ENCODE data around the gene KHNYN. TPM values are rescaled to one million over a fixed set of nuclear protein-coding genes. Genes with fewer than 3 reads are reported as not detected.
"Not testable (repeated sequence)": the region's sequence is repeated elsewhere in the genome, so short reads cannot be mapped to it uniquely, and the experiment has no call there.

Gene KHNYN
- total RNA-seq, 3 donors from 2014 or later, result 85.9 to 102 (median 86.9) TPM

- TF ChIP-seq CTCF (IDR thresholded peaks at IDR 0.05), result no peak
- no peaks in the 10 kb centered on the region for H3K9me3 ChIP-seq
- H3K36me3 ChIP-seq (ENCODE audit: low read depth), result no peaks in the 10 kb centered on the region
- no peak overlapping the region for H3K4me3 ChIP-seq
- intact Hi-C loops (cut with DNase I, micrococcal nuclease), result no loop called here
- DNase-seq, result no peak
- no peaks in the 10 kb centered on the region for H3K4me1 ChIP-seq (ENCODE audit: low read depth)
- ATAC-seq, result no peak
Observed at GRCh38 chr14:24473211-24473610, 43.5 kb downstream of the KHNYN start.

DNA sequence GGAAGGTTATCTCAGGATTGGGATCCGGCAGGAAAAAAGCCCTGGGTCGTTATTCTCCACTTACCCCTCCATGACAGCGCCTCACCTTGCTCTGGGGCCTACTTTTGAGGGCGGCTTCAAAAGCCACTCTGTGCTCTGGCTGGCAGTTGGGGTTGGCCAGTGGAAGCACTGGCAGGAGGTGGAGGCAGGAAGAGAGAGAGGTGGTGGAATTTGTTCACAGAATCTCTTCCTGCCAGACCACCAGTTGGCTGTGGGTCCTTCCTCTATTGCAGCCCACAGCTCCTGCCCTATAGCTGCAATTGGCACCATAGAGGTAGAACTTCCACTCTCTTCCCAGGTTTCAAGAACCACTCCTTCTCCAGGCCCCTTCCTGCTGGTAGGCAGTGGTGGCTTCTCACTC, 45.5 kb downstream of the KHNYN start:
- H3K36me3 ChIP-seq (ENCODE audit: low read depth), result no peaks in the 10 kb centered on the region
- TF ChIP-seq CTCF (IDR thresholded peaks at IDR 0.05), result no peak
- H3K9me3 ChIP-seq, result no peaks in the 10 kb centered on the region
- no peak overlapping the region for H3K4me3 ChIP-seq
- no peaks in the 10 kb centered on the region for H3K4me1 ChIP-seq (ENCODE audit: low read depth)
- intact Hi-C loops (cut with DNase I, micrococcal nuclease), result no loop called here
- ATAC-seq, result no peak
- no peak for DNase-seq

DNA sequence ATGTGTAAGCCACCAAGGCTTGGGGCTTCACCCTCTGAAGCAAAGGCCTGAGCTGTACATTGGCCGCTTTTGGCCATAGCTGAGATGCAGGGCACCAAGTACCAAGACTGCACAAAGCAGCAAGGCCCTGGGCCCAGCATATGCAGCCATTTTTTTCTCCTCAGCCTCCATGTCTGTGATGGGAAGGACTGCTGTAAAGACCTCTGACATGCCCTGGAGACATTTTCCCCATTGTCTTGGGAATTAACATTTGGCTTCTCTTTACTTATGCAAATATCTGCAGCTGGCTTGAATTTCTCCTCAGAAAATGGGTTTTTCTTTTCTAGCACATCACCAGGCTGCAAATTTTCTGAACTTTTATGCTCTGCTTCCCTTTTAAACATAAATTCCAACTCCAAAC, 50.2 kb downstream of the KHNYN start:
- intact Hi-C loops (cut with DNase I, micrococcal nuclease); H3K36me3 ChIP-seq (ENCODE audit: low read depth); DNase-seq: not testable (repeated sequence)

GRCh38 chr14:24481622-24482324, 52.0 kb downstream of the KHNYN start:
- Histone ChIP-seq H3K4me1 (ENCODE audit: low read depth) (no peaks in the 10 kb centered on the region), H3K9me3 (no peaks in the 10 kb centered on the region), H3K36me3 (ENCODE audit: low read depth) (no peaks in the 10 kb centered on the region), H3K4me3 (no peak overlapping the region)
- TF ChIP-seq CTCF (IDR thresholded peaks at IDR 0.05), result peak; percentile 31
- ATAC-seq (peak; percentile 98), DNase-seq (peak; percentile 70 to 77 (median 70))
- intact Hi-C loops (cut with DNase I, micrococcal nuclease), result no loop called here

More for the DNA sequence above, 50.2 kb downstream of the KHNYN start:
- H3K4me1 ChIP-seq (ENCODE audit: low read depth); H3K9me3 ChIP-seq; H3K4me3 ChIP-seq; ATAC-seq: not testable (repeated sequence)

GRCh38 chr14:24482699-24483303, 53.0 kb downstream of the KHNYN start:
- DNase-seq; H3K36me3 ChIP-seq (ENCODE audit: low read depth); H3K4me3 ChIP-seq; H3K4me1 ChIP-seq (ENCODE audit: low read depth); H3K9me3 ChIP-seq; ATAC-seq; intact Hi-C loops (cut with DNase I, micrococcal nuclease): not testable (repeated sequence)

DNA sequence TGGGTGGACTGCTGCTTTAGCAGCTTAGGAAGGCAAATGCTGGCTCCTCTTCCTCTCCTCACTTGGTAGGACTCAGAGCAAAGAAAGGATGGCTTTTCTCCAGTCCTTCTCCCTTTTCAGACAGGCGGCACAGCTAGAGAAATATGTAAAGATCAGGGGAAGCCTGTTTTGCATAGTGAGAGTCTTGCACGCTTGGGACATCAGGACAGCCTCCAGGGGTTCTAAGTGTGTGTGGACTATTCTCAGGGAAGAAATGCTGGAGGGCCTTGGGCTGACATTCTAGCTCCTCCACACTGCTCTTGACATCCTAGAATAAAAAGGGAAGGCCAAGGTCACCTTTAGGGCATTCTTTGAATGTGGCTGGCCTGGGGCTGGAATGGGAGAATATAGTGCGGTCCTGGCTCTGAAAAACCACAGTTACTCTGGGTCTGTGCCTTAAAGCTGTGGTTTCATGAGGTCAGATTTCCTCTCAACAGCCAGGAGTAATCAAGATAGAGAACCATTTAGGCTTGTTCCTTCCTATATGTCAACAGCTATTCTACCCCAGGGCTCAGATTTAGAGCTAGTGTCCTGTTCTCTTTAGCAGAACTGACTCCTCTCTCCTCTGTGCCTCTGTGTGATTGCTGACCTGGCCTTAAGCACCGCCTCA, 54.0 kb downstream of the KHNYN start:
- DNase-seq (no peak), ATAC-seq (peak; percentile 49)
- intact Hi-C loops (cut with DNase I, micrococcal nuclease), result no loop called here
- no peaks in the 10 kb centered on the region for H3K4me1 ChIP-seq (ENCODE audit: low read depth)
- no peak overlapping the region for H3K4me3 ChIP-seq
- no peak for TF ChIP-seq CTCF (IDR thresholded peaks at IDR 0.05)
- H3K36me3 ChIP-seq (ENCODE audit: low read depth), result no peaks in the 10 kb centered on the region
- no peaks in the 10 kb centered on the region for H3K9me3 ChIP-seq

Other genes with a start within 250 kb of the KHNYN start
- 10 to 100 TPM; 23.2 to 29.3 (median 26.8) TPM for gene IPO4, start 241.1 kb upstream of the KHNYN start, total RNA-seq
- 10 to 100 TPM; 41.7 to 49.1 (median 47.1) TPM for gene TM9SF1, start 234.5 kb upstream of the KHNYN start, total RNA-seq
- gene TSSK4, start 224.3 kb upstream of the KHNYN start, total RNA-seq, result under 1 TPM in 2 of 3 donors, not detected in 1; 0.36 to 0.82 TPM
- 10 to 100 TPM; 47.6 to 67.8 (median 49.5) TPM for gene CHMP4A, start 216.5 kb upstream of the KHNYN start, total RNA-seq
- 10 to 100 TPM; 11.1 to 14.8 (median 13.2) TPM for gene MDP1, start 213.9 kb upstream of the KHNYN start, total RNA-seq
- gene NEDD8, start 197.6 kb upstream of the KHNYN start, total RNA-seq, result 100 to 1,000 TPM; 108 to 150 (median 131) TPM
- 10 to 100 TPM; 59.7 to 83.5 (median 61.6) TPM for gene GMPR2, start 197.0 kb upstream of the KHNYN start, total RNA-seq
- gene TINF2, start 187.3 kb upstream of the KHNYN start, total RNA-seq, result 10 to 100 TPM; 51.5 to 64.8 (median 58.4) TPM
- 1 to 10 TPM; 2.2 to 3.3 (median 2.4) TPM for gene TGM1, start 166.8 kb upstream of the KHNYN start, total RNA-seq
- gene RABGGTA, start 158.4 kb upstream of the KHNYN start, total RNA-seq, result 10 to 100 TPM; 31.6 to 52.9 (median 41.3) TPM
- gene DHRS1, start 130.2 kb upstream of the KHNYN start, total RNA-seq, result 10 to 100 TPM; 30.6 to 56.9 (median 54.9) TPM
- gene NOP9, start 130.1 kb upstream of the KHNYN start, total RNA-seq, result 10 to 100 TPM; 24.1 to 29.2 (median 29.1) TPM
- 10 to 100 TPM in 2 of 3 donors, 1 to 10 TPM in 1; 8.5 to 15.8 (median 12.1) TPM for gene CIDEB, start 122.0 kb upstream of the KHNYN start, total RNA-seq
- gene LTB4R2, start 119.8 kb upstream of the KHNYN start, total RNA-seq, result 1 to 10 TPM; 3.7 to 6.3 (median 5.0) TPM
- 1 to 10 TPM; 3.4 to 6.1 (median 3.8) TPM for gene LTB4R, start 118.5 kb upstream of the KHNYN start, total RNA-seq
- 10 to 100 TPM; 13.9 to 23.5 (median 20.7) TPM for gene ADCY4, start 94.9 kb upstream of the KHNYN start, total RNA-seq
- 10 to 100 TPM; 40.6 to 99.9 (median 71.7) TPM for gene RIPK3, start 90.0 kb upstream of the KHNYN start, total RNA-seq
- 100 to 1,000 TPM in 1 of 3 donors, 10 to 100 TPM in 2; 11.9 to 112 (median 25.2) TPM for gene NFATC4, start 61.8 kb upstream of the KHNYN start, total RNA-seq
- 10 to 100 TPM; 12.1 to 15.8 (median 13.4) TPM for gene NYNRIN, start 31.0 kb upstream of the KHNYN start, total RNA-seq
- 1 to 10 TPM; 2.2 to 3.9 (median 2.6) TPM for gene CBLN3, start 286 bp upstream of the KHNYN start, total RNA-seq
- 10 to 100 TPM; 43.3 to 64.1 (median 47.1) TPM for gene SDR39U1, start 12.8 kb downstream of the KHNYN start, total RNA-seq
- gene CMA1, start 78.3 kb downstream of the KHNYN start, total RNA-seq, result 1 to 10 TPM in 2 of 3 donors, under 1 TPM in 1; 0.32 to 3.3 (median 1.6) TPM
- gene CTSG, start 146.3 kb downstream of the KHNYN start, total RNA-seq, result 1 to 10 TPM in 2 of 3 donors, not detected in 1; 2.9 to 9.1 TPM
- 1 to 10 TPM in 2 of 3 donors, under 1 TPM in 1; 0.35 to 1.2 (median 1.0) TPM for gene GZMH, start 179.7 kb downstream of the KHNYN start, total RNA-seq
- 1 to 10 TPM; 2.1 to 2.4 (median 2.1) TPM for gene GZMB, start 204.2 kb downstream of the KHNYN start, total RNA-seq